Measurements from ENCODE around the gene GRID1. TPM values are rescaled to one million over a fixed set of nuclear protein-coding genes. Genes with fewer than 3 reads are reported as not detected.
"Not testable (repeated sequence)": the region's sequence is repeated elsewhere in the genome, so short reads cannot be mapped to it uniquely, and the experiment has no call there.

Gene GRID1
- total RNA-seq, 1 donor from 2014 or later = 7.1 TPM

- Histone ChIP-seq H3K36me3 (no peaks in the 10 kb centered on the region), H3K27ac (no peak overlapping the region), H3K4me3 (no peak overlapping the region), H3K4me1 (no peaks in the 10 kb centered on the region), H3K9me3 (no peaks in the 10 kb centered on the region), H3K27me3 (no peaks in the 10 kb centered on the region)
- DNase-seq (ENCODE audit: extremely low spot score in 2 of 2) = peak; percentile 75 to 79
- no peak for TF ChIP-seq POLR2A (IDR thresholded peaks at IDR 0.05)
- no peak for TF ChIP-seq CTCF (IDR thresholded peaks at IDR 0.05)
- TF ChIP-seq POLR2AphosphoS5 (IDR thresholded peaks at IDR 0.05; ENCODE audit: insufficient read depth in 1 of 2, low read depth in 1 of 2) = no peak
- intact Hi-C loops (cut with DNase I) = no loop called here
These were observed 288.5 kb downstream of the GRID1 start for GRCh38 chr10:86077871-86078638.

GRCh38 chr10:86077271-86077670 is 289.3 kb downstream of the GRID1 start:
- Histone ChIP-seq H3K36me3 (no peaks in the 10 kb centered on the region), H3K4me3 (no peak overlapping the region), H3K27me3 (no peaks in the 10 kb centered on the region), H3K4me1 (no peaks in the 10 kb centered on the region), H3K27ac (no peak overlapping the region), H3K9me3 (no peaks in the 10 kb centered on the region)
- intact Hi-C loops (cut with DNase I) = no loop called here
- TF ChIP-seq POLR2A (IDR thresholded peaks at IDR 0.05) (no peak), POLR2AphosphoS5 (IDR thresholded peaks at IDR 0.05; ENCODE audit: insufficient read depth in 1 of 2, low read depth in 1 of 2) (no peak), CTCF (IDR thresholded peaks at IDR 0.05) (no peak)
- DNase-seq (ENCODE audit: extremely low spot score in 2 of 2) = peak; percentile 58 to 87

- intact Hi-C loops (cut with DNase I); H3K27me3 ChIP-seq; H3K4me3 ChIP-seq; H3K36me3 ChIP-seq; H3K9me3 ChIP-seq; H3K27ac ChIP-seq; H3K4me1 ChIP-seq: not testable (repeated sequence)
- peak; percentile 31 to 47 for DNase-seq (ENCODE audit: extremely low spot score in 2 of 2)
These were observed 290.1 kb downstream of the GRID1 start for GRCh38 chr10:86076497-86076896.

- Histone ChIP-seq H3K36me3 (no peaks in the 10 kb centered on the region), H3K27ac (no peak overlapping the region), H3K27me3 (no peaks in the 10 kb centered on the region), H3K4me1 (no peaks in the 10 kb centered on the region), H3K9me3 (no peaks in the 10 kb centered on the region), H3K4me3 (no peak overlapping the region)
- DNase-seq (ENCODE audit: extremely low spot score in 2 of 2) = peak in 1 of 2 donors; percentile 70
- intact Hi-C loops (cut with DNase I) = no loop called here
- TF ChIP-seq POLR2AphosphoS5 (IDR thresholded peaks at IDR 0.05; ENCODE audit: insufficient read depth in 1 of 2, low read depth in 1 of 2) (no peak), CTCF (IDR thresholded peaks at IDR 0.05) (no peak), POLR2A (IDR thresholded peaks at IDR 0.05) (no peak)
These were observed 291.1 kb downstream of the GRID1 start for GRCh38 chr10:86075512-86075911.

GRCh38 chr10:86074294-86074693 is 292.3 kb downstream of the GRID1 start:
- DNase-seq (ENCODE audit: extremely low spot score in 2 of 2) = no peak
- Histone ChIP-seq H3K27me3 (no peaks in the 10 kb centered on the region), H3K36me3 (no peaks in the 10 kb centered on the region), H3K9me3 (no peaks in the 10 kb centered on the region), H3K27ac (no peak overlapping the region), H3K4me1 (no peaks in the 10 kb centered on the region), H3K4me3 (no peak overlapping the region)
- TF ChIP-seq CTCF (IDR thresholded peaks at IDR 0.05) (no peak), POLR2AphosphoS5 (IDR thresholded peaks at IDR 0.05; ENCODE audit: insufficient read depth in 1 of 2, low read depth in 1 of 2) (no peak), POLR2A (IDR thresholded peaks at IDR 0.05) (no peak)
- intact Hi-C loops (cut with DNase I) = no loop called here
